Mammary epithelial cell (primary cell): Measurements from ENCODE around the gene ZBTB44.

ENCODE experiments used
- EZH2 ChIP-seq: IDR thresholded peaks from 2 replicates; pipeline ENCODE4 v1.6.1; 2012; ENCODE audit warnings: low read length, inconsistent platforms, borderline replicate concordance
- TF ChIP-seq, protein P1 (sequence below), 2 donors: IDR thresholded peaks in 1 of 2; conservative IDR thresholded peaks in 1 of 2; 2 replicates each; pipeline ENCODE4 v1.5.1; 2011 to 2012; ENCODE audit warnings: inconsistent platforms in 2 of 2, low read length in 2 of 2, mild to moderate bottlenecking in 2 of 2, control low read depth in 1 of 2, low read depth in 1 of 2; ENCODE audit not compliant: insufficient read depth in 1 of 2; ENCODE audit errors: extremely low read depth in 1 of 2

DNA sequence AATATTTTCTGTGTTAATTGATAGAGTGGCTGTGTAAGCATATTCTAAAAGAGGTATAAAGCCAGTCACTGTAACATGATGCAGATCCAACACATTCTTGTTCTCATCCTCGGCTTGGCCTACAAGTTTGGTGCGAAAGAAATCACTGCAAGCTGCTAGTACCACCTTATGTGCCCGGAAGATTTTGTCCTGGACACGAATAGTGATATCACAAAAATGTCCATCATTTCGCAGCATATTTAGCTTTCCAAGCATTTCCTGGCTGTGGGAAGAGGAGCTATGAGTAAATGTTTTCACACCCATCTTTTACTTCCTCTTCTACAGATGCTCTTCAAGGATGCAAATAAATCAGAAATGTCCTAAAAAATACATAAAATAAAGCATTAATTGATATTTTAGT lies 53.1 kb downstream of the ZBTB44 start:
- TF ChIP-seq, protein P1, sequence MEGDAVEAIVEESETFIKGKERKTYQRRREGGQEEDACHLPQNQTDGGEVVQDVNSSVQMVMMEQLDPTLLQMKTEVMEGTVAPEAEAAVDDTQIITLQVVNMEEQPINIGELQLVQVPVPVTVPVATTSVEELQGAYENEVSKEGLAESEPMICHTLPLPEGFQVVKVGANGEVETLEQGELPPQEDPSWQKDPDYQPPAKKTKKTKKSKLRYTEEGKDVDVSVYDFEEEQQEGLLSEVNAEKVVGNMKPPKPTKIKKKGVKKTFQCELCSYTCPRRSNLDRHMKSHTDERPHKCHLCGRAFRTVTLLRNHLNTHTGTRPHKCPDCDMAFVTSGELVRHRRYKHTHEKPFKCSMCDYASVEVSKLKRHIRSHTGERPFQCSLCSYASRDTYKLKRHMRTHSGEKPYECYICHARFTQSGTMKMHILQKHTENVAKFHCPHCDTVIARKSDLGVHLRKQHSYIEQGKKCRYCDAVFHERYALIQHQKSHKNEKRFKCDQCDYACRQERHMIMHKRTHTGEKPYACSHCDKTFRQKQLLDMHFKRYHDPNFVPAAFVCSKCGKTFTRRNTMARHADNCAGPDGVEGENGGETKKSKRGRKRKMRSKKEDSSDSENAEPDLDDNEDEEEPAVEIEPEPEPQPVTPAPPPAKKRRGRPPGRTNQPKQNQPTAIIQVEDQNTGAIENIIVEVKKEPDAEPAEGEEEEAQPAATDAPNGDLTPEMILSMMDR (conservative IDR thresholded peaks at IDR 0.05 in 1 of 2, IDR thresholded peaks at IDR 0.05 in 1 of 2; ENCODE audit: extremely low read depth in 1 of 2, insufficient read depth in 1 of 2, low read depth in 1 of 2, low read length in 2 of 2), result no peak
- TF ChIP-seq EZH2, result no peak
